ENCODE measurements around the gene IFNA16. TPM values are rescaled to one million over a fixed set of nuclear protein-coding genes. Genes with fewer than 3 reads are reported as not detected.
"Not testable (repeated sequence)": the region's sequence is repeated elsewhere in the genome, so short reads cannot be mapped to it uniquely, and the experiment has no call there.

The IFNA16 gene
- total RNA-seq, 6 experiments from 2014 or later, result not detected

DNA sequence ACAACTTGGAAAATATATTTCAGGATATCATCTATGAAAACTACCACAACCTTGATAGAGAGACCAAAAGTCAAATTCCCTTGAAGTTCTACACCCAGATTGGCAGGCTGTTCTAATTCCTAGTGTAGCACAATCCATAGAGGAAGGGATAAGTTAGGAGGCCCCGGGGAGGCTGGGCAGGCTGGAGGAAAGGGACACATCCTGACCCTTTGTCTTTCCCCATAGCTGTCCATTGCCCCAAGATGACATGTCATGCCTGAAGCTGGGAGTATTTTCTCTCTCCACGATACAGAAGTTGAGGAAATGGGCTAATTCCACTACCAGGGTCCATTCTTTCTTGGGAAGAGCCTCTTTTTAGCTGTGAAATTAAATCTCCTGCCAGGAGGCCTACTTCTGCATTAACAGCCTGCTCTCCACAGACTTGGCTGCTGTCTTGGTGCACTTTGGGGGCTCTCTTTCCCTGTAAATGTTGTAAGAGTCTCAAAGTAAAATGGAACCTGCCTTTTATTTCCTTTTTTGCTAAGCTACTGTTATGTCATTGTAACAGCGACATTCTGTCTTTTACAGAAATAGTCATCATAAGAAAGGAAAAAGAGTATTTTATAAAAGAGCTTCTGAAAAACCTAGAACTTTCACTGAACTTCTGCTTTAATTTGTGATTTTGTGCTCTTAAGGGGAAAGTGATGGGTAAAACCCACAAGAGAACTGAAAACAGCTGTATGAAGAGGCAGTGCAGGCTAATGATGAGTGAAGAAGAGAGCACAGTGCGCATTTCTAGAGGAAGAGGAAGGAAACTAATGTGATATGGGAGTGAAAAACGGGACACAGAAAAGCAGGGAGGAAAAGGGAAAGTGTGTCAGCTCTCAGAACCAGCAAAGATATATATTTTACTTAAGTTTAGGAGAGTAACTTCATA, 3.4 kb downstream of the IFNA16 start:
- ATAC-seq, result peak in 2 of 4 donors; percentile 23 to 42
- H3K27me3 ChIP-seq; H3K4me3 ChIP-seq; DNase-seq; H3K4me1 ChIP-seq; H3K9me3 ChIP-seq; H3K27ac ChIP-seq; intact Hi-C loops (cut with DNase I); H3K36me3 ChIP-seq: not testable (repeated sequence)
- TF ChIP-seq, protein P1, sequence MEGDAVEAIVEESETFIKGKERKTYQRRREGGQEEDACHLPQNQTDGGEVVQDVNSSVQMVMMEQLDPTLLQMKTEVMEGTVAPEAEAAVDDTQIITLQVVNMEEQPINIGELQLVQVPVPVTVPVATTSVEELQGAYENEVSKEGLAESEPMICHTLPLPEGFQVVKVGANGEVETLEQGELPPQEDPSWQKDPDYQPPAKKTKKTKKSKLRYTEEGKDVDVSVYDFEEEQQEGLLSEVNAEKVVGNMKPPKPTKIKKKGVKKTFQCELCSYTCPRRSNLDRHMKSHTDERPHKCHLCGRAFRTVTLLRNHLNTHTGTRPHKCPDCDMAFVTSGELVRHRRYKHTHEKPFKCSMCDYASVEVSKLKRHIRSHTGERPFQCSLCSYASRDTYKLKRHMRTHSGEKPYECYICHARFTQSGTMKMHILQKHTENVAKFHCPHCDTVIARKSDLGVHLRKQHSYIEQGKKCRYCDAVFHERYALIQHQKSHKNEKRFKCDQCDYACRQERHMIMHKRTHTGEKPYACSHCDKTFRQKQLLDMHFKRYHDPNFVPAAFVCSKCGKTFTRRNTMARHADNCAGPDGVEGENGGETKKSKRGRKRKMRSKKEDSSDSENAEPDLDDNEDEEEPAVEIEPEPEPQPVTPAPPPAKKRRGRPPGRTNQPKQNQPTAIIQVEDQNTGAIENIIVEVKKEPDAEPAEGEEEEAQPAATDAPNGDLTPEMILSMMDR (IDR thresholded peaks at IDR 0.05), result peak in 3 of 4 donors; percentile 20 to 25 (median 22)
- WGBS (ENCODE audit: insufficient coverage, low coverage, low lambda C conversion rate, missing lambda C conversion rate), result 10% methylated on average over 4 of the region's 5 CpGs

DNA sequence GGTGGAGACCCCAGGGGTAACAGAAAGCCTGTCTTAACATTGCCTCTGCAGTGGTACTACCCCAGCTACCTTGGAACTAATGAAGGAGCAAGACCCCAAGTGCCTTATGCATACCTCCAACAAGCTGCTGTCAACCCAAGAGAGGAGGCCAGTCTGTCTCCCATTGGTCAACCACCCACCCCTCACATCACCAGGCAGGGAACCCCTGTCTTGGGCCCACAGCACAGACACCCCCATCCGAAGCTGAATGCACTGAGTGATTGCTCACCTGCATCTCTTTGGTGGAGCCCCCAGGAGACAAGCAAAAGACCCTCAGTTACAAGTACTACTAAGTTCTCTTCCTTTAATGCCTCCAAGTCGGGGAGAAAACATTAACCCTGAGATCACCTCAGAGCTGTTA, 5.0 kb downstream of the IFNA16 start:
- H3K27me3 ChIP-seq; intact Hi-C loops (cut with DNase I); H3K4me1 ChIP-seq; H3K4me3 ChIP-seq; H3K36me3 ChIP-seq; DNase-seq; H3K27ac ChIP-seq; H3K9me3 ChIP-seq: not testable (repeated sequence)
- peak in 1 of 4 donors; percentile 28 for ATAC-seq
- 11% methylated on average over 1 of the region's 2 CpGs for WGBS (ENCODE audit: insufficient coverage, low coverage, low lambda C conversion rate, missing lambda C conversion rate)

DNA sequence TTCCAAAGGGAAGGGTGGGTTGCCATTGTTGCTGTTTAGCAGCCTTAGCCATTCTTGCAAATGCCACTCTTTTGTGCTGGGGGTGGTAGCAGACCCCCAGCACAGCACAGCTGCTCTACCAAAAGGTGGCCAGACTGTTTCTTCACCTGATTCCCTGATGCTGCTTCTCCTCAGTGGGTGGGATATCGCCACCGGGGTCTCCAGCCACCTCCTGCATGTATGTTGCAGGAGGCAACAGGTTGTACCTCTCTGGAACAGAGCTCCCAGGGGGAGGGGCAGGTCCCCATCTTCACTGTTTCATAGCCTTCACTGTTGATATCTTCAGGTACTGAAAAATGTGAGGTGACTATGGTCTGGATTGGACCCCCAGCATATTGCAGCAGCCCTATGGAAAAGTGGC, 6.3 kb downstream of the IFNA16 start:
- H3K4me1 ChIP-seq; H3K27me3 ChIP-seq; ATAC-seq; DNase-seq; H3K36me3 ChIP-seq; H3K27ac ChIP-seq; H3K9me3 ChIP-seq; intact Hi-C loops (cut with DNase I); H3K4me3 ChIP-seq: not testable (repeated sequence)
- WGBS (ENCODE audit: insufficient coverage, low coverage, low lambda C conversion rate, missing lambda C conversion rate), result no CpG with 5 or more reads among the region's 2 CpGs

DNA sequence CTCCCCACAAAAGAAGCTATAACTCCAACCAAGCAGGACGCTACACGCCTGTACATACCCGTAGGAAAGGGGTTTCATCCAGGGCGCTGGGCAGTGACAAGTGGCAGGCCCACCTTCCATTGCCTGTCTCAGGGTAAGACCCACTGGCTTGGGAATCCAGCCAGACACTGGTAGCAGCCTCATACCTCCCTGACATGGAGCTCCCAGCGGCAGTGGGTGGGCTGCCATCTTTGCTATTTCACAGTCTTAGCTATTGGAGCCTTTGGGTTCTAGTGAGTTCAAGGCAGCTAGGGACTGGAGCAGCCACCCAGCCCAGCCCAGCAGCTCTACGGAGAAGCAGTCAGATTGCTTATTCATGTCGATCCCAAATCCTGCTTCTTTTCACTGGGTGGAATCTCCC, 6.8 kb downstream of the IFNA16 start:
- ATAC-seq, result no peak
- Histone ChIP-seq H3K27me3 (no peaks in the 10 kb centered on the region), H3K27ac (no peak overlapping the region), H3K4me1 (no peaks in the 10 kb centered on the region), H3K36me3 (no peaks in the 10 kb centered on the region), H3K9me3 (no peaks in the 10 kb centered on the region), H3K4me3 (no peak overlapping the region)
- intact Hi-C loops (cut with DNase I), result no loop called here
- no peak for DNase-seq
- WGBS (ENCODE audit: insufficient coverage, low coverage, low lambda C conversion rate, missing lambda C conversion rate), result no CpG with 5 or more reads among the region's 7 CpGs
- no peak for TF ChIP-seq POLR2A (IDR thresholded peaks at IDR 0.05)
- TF ChIP-seq, protein P1 (IDR thresholded peaks at IDR 0.05), result no peak

DNA sequence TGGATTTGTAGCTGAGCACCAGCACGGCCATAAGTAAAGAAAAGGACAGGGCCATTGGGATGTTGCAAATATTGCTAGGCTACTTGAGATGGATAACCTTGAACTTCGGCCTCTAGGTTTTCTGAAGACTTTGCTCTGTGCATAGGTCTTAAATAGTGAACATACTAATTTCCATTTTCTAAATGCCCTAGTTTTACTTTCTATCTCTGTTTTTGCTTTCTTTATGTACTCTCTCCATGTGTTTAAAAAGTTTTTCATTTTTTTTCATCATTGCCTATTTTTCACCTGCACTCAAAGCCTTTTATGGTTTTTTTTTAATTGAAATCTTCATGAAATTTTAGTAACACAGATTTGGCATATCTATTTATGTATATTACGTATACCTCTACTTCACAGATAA, 10.1 kb downstream of the IFNA16 start, which contains the start of gene IFNA10:
Gene IFNA10 (minus strand): TSS at position 101 of the 400 bp plus-strand sequence. CDS start 46 bp downstream, at position 55.
- H3K4me1 ChIP-seq; intact Hi-C loops (cut with DNase I); DNase-seq: not testable (repeated sequence)

DNA sequence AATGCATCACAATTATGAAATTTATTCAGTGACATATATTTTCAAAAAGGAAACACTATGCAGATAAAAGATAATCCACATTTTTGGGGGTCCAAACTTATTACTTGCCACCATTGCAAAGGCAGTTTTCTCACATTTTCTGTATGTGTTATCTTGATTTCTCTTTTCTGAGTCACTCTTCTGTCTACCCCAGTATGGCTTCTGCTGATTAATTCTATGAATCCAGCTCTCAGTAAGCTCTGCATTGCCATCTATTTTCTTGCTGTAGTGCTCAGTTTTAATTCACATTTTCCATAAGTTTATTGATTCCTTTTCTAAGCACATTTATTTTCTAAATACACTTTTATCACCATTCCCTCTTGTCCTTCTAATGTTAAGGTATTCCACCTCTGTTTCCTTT, 11.9 kb downstream of the IFNA16 start:
- Histone ChIP-seq H3K27ac (no peak overlapping the region), H3K36me3 (no peaks in the 10 kb centered on the region), H3K4me1 (no peaks in the 10 kb centered on the region), H3K9me3 (no peaks in the 10 kb centered on the region), H3K4me3 (no peak overlapping the region), H3K27me3 (no peaks in the 10 kb centered on the region)
- no peak for TF ChIP-seq POLR2A (IDR thresholded peaks at IDR 0.05)
- TF ChIP-seq, protein P1 (IDR thresholded peaks at IDR 0.05), result no peak
- DNase-seq, result no peak
- intact Hi-C loops (cut with DNase I), result no loop called here
- ATAC-seq, result no peak

More for the DNA sequence above, 10.1 kb downstream of the IFNA16 start, which contains the start of gene IFNA10:
- H3K9me3 ChIP-seq, H3K27me3 ChIP-seq, H3K27ac ChIP-seq, H3K4me3 ChIP-seq, H3K36me3 ChIP-seq, ATAC-seq: not testable (repeated sequence)
- 47% methylated on average over 2 of the region's 3 CpGs for WGBS (ENCODE audit: insufficient coverage, low coverage, low lambda C conversion rate, missing lambda C conversion rate)

DNA sequence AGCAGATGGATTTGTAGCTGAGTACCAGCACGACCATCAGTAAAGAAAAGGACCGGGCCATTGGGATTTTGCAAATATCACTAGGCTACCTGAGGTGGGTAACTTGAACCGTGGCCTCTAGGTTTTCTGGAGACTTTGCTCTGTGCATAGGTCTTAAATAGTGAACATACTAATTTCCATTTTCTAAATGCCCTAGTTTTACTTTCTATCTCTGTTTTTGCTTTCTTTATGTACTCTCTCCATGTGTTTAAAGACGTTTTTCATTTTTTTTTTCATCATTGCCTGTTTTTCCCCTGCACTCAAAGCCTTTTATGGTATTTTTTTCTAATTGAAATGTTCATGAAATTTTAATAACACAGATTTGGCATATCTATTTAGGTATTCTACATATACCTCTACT, 15.0 kb downstream of the IFNA16 start, which contains the start of gene IFNA7:
Gene IFNA7 (minus strand): TSS at position 101 of the 400 bp plus-strand sequence. CDS start 40 bp downstream, at position 61.
- H3K27me3 ChIP-seq; H3K27ac ChIP-seq; H3K4me3 ChIP-seq; H3K36me3 ChIP-seq; H3K4me1 ChIP-seq; intact Hi-C loops (cut with DNase I); DNase-seq; H3K9me3 ChIP-seq; ATAC-seq: not testable (repeated sequence)
- WGBS (ENCODE audit: insufficient coverage, low coverage, low lambda C conversion rate, missing lambda C conversion rate), result 41% methylated on average over 4 of the region's 4 CpGs

Measured in right lobe of liver (tissue), 6 donors.